PC-3 (cell line): Measurements from ENCODE around the gene TPSG1.

Experiments used
- EZH2 ChIP-seq: fragments of 300-600 bp; sonication (generic); IDR thresholded peaks from one replicate; pipeline ENCODE4 v1.6.1; 2017; ENCODE audit warnings: antibody characterized with exemption, mild to moderate bottlenecking, low read length; ENCODE audit not compliant: unreplicated experiment
- TF ChIP-seq, protein P1 (sequence below): fragments of 300-600 bp; sonication (generic); conservative IDR thresholded peaks from 2 replicates; pipeline ENCODE4 v1.5.1; 2017; ENCODE audit warnings: antibody characterized with exemption, low read depth, mild to moderate bottlenecking, low read length

DNA sequence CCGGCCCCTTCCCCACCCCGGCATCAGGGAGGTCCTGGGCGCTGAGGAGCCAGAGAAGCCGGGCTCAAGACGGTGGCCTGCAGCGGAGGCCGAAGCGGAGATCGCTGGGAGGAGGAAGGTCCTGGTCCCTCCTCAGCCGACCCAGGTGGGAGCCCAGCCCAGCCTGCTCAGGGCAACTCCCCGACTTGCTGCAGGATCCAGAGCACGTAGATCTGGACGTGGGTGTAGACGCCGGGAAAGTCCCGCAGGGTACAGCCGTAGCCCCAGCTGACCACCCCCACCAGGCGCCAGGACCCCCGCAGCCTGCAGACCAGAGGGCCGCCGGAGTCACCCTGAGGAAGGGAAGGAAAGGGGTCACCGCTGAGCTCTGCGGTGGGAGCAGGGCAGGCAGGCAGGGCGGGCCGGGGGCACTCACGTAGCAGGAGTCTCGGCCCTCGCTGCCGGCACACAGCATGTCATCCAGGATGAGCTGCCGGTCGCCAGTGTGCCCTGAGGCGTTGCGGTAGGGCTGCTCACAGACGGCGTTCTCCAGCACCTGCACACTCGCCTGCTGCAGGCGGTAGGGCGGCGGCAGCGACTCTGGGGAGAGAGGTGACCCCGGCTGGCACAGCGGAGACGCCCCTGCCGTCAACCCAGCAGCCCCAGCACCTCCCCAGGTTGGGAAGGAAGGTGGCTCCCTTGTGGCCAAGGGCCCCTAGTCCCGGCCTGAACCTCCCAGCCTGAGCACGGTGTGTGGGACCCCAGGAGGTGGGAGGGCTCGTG, 36.2 kb upstream of the TPSG1 start:
- TF ChIP-seq, protein P1, sequence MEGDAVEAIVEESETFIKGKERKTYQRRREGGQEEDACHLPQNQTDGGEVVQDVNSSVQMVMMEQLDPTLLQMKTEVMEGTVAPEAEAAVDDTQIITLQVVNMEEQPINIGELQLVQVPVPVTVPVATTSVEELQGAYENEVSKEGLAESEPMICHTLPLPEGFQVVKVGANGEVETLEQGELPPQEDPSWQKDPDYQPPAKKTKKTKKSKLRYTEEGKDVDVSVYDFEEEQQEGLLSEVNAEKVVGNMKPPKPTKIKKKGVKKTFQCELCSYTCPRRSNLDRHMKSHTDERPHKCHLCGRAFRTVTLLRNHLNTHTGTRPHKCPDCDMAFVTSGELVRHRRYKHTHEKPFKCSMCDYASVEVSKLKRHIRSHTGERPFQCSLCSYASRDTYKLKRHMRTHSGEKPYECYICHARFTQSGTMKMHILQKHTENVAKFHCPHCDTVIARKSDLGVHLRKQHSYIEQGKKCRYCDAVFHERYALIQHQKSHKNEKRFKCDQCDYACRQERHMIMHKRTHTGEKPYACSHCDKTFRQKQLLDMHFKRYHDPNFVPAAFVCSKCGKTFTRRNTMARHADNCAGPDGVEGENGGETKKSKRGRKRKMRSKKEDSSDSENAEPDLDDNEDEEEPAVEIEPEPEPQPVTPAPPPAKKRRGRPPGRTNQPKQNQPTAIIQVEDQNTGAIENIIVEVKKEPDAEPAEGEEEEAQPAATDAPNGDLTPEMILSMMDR: no peak
- TF ChIP-seq EZH2: no peak
